ENCODE measurements around the gene CCDC9.
"Not testable (repeated sequence)": the region's sequence is repeated elsewhere in the genome, so short reads cannot be mapped to it uniquely, and the experiment has no call there.

Gene CCDC9

GRCh38 chr19:47261946-47262793 lies 5.8 kb downstream of the CCDC9 start:
- DNase-seq (ENCODE audit: low spot score), result not testable (repeated sequence)

GRCh38 chr19:47264629-47265028 lies 8.3 kb downstream of the CCDC9 start:
- DNase-seq (ENCODE audit: low spot score), result no peak

DNA sequence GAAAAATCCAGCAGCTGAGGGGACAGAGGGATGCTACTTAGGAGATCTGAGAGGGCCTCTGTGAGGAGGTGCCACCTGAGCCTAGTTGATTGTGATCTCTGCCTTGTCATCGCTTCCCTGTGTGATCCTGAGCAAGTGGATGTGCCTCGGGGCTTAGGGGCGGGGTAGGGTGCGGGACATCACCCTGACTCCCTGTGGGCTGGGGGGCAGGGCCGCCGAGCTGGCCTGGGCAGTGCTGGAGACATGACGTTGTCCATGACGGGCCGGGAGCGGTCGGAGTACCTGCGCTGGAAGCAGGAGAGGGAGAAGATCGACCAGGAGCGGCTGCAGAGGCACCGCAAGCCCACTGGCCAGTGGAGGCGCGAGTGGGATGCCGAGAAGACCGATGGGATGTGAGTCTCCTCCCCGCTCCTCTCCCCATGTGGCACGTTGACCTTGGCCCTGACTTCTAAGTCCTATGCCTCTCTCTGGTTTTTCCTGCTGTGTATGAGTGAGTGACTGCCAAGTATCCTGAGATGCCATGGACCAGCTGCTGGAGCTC lies 10.1 kb downstream of the CCDC9 start:
- DNase-seq (ENCODE audit: low spot score), result no peak

- no peak for DNase-seq (ENCODE audit: low spot score)
Observed at GRCh38 chr19:47267350-47267759, 11.0 kb downstream of the CCDC9 start.

DNA sequence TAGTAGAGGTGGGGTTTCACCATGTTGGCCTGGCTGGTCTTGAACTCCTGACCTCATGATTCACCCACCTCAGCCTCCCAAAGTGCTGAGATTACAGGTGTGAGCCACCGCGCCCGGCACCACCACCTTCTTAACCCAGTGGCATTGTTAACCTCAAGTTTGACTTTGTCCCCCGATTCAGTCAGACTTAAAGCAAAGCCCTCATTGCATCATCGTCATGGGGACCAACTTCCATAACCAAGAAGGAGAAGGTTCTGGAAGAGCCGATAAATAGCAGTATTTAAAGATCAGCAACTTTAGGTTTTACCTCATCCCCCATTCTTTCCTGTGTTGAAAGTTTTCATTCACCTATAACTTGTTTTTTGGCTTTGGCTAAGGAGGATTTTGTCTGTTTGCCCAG lies 11.7 kb downstream of the CCDC9 start:
- no peak for DNase-seq (ENCODE audit: low spot score)

GRCh38 chr19:47269596-47269995 lies 13.3 kb downstream of the CCDC9 start:
- no peak for DNase-seq (ENCODE audit: low spot score)

DNA sequence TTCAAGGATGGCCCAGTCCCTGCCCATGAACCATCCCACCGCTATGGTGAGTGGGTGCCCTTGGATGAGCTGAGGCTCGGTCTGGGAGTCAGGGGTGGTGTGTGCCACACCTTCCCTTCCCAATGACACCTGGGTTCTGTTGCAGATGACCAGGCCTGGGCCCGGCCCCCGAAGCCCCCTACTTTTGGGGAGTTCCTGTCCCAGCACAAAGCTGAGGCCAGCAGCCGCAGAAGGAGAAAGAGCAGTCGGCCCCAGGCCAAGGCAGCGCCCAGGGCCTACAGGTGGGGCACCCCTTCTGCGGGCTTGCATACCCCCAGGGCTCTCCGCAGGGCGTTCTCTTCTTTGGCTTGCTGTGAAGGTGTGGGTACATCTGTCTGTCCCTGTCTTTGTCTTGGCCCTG lies 14.1 kb downstream of the CCDC9 start:
- no peak for DNase-seq (ENCODE audit: low spot score)

DNA sequence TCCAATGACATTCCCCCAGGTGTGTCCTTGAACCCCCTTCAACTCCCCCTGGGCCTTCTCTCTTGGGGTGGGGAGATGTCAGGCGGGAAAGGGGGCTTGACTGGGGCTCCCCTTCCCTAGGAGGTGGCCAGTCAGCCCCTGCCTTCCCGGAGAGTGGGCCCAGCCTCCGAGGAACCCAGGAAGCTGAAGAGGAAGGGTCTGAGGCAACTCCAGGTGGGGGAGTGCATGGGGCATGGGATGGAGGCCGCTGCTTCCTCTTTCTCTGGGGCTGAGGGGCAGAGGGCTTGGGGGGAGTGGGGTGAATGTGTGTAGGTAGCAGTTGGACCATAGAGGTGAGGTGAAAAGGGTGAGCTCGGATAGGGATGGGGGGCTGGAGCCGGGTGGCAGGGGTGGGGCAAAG lies 15.6 kb downstream of the CCDC9 start:
- no peak for DNase-seq (ENCODE audit: low spot score)

- no peak for DNase-seq (ENCODE audit: low spot score)
Observed at GRCh38 chr19:47272448-47273312, 16.4 kb downstream of the CCDC9 start.

GRCh38 chr19:47273313-47274070 lies 17.2 kb downstream of the CCDC9 start:
- peak; percentile 94 for DNase-seq (ENCODE audit: low spot score)

GRCh38 chr19:47274071-47274890 lies 18.0 kb downstream of the CCDC9 start, which contains the start of gene INAFM1:
TSS of gene INAFM1 (plus strand) at chr19:47274885. CDS start at chr19:47274920, 35 bp downstream.
- DNase-seq (ENCODE audit: low spot score), result peak; percentile 96

DNA sequence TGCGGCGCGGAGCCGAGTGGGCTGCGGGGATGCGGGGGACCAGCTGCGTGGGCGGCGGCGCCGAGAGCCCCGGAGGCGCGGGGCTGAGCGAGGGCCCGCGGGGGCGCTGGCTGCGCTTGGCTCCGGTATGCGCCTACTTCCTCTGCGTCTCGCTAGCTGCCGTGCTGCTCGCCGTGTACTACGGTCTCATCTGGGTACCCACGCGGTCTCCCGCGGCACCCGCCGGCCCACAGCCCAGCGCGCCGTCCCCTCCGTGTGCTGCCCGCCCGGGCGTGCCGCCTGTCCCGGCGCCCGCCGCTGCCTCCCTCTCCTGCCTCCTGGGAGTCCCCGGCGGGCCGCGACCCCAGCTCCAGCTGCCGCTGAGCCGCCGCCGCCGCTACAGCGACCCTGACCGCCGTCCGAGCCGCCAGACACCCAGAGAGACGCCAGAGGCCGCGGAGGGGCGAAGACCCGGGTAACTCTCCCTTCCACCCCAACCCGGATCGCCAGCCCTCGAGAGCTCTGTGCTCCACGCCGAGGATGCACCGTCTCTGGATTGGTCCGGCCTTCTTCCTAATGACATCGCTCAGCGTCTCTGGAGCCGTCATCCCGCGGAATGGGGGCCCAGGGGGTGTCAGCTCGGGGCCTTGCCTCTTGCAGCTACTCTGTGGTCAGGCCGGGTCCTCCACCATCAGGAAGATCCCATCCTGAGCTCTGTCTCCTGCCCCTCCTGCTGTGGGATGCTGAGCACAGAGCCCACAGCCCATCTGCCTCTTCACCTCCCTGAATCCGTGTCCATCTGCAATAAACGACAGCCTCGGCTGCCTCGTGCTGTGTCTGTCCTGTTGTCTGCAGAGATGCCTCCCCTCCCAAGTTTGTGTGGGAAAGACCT lies 18.8 kb downstream of the CCDC9 start:
- peak; percentile 44 for DNase-seq (ENCODE audit: low spot score)

DNA sequence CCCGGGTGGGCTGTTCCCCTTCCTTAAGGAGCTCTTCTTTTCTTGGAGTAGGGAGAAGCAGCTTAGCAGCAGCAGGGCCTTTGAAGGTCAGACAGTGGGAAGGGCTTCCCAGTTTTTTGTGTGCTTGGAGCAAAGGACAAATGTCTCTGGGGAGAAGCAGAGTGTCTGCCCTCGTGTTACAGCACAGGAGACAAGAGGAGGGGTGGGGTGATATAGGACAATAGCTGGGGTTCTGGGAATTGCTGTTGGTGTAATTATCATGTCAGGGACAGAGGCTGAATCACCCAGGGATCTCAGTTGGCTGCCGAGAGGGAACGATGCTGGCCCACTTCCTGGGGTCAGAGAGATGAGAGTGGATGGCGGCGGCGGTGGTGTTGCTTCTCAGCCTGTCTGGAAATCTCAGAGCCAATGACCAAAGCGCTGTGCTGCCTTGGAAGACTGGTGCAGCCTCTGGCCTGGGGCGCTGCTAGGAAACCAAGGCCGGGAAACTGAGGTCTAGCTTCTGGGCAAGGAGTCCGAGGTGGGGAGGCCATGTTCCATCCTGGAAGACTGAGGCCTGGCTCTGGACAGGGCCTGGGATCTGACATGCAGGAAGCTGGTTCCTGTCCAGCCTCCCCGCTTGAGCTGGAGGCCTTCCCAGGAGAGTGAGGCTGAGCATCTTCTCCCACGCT lies 19.6 kb downstream of the CCDC9 start:
- no peak for DNase-seq (ENCODE audit: low spot score)

DNA sequence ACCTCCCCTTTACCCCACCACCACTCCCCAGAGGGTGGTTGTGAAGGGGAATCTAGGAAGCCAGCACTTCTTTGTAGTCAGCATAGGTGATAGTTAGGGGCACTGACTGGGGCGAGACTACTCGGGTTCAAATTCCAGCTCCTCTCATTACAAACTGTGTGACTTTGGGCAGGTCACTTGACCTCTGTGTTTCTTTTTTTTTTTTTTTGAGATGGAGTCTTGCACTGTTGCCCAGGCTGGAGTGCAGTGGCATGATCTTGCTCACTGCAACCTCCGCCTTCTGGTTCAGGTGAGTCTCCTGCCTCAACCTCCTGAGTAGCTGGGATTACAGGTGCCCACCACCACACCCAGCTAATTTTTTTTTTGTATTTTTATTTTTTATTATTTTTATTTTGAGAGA lies 20.2 kb downstream of the CCDC9 start:
- not testable (repeated sequence) for DNase-seq (ENCODE audit: low spot score)

DNA sequence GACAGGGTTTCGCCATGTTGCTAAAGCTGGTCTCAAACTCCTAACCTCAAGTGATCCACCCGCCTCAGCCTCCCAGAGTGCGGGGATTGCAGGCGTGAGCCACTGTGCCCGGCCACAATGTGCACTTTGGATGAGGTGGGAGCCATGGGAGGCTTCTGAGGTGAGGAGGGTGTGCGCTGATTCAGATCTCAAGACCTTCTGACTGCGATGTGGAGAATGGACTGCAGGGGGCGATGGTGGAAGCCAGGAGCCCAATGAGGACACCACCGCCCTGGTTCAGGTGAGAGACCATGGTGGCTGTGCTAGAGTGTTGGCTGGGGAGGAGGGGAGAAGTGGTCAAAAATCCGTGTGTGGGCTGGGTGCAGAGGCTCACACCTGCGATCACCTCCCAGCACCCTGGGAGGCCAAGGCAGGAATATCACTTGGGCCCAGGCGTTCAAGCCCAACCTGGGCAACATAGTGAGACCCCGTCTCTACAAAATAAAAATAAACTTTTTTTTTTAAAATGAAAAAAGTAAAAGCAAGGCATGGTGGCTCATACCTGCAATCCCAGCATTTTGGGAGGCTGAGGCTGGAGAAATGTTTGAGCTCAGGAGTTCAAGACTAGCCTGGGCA lies 24.0 kb downstream of the CCDC9 start:
- DNase-seq (ENCODE audit: low spot score), result peak; percentile 28

GRCh38 chr19:47283405-47284059 lies 27.2 kb downstream of the CCDC9 start:
- DNase-seq (ENCODE audit: low spot score), result no peak

DNA sequence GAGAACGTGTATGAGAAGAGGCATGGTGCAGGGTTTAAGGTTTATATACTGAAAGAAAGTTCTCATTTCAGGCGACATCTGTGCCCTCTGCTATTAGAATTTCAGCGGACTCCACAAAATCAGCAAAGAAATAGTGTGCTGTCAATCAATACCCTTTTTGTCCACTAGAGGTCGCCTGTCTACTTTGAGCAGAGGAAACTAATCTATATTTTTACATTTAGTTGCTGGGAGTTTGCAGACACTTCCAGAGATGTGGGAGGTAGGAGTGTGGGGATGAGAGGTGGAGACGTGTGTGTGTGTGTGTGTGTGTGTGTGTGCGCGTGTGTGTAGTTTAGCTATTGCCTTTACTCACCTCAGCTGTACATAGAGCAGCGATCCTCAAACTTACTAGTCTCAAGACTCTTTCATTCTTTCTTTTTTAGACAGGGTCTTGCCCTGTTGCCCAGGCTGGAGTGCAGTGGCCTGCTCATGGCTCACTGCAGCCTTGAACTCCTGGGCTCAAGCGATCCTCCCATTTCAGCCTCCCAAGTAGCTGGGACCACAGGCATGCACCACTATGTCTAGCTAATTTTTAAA lies 28.1 kb downstream of the CCDC9 start:
- DNase-seq (ENCODE audit: low spot score), result peak; percentile 72

GRCh38 chr19:47296036-47296435 lies 39.7 kb downstream of the CCDC9 start:
- DNase-seq (ENCODE audit: low spot score), result peak; percentile 89
